ENCODE measurements around the gene TTC16.

The TTC16 gene

DNA sequence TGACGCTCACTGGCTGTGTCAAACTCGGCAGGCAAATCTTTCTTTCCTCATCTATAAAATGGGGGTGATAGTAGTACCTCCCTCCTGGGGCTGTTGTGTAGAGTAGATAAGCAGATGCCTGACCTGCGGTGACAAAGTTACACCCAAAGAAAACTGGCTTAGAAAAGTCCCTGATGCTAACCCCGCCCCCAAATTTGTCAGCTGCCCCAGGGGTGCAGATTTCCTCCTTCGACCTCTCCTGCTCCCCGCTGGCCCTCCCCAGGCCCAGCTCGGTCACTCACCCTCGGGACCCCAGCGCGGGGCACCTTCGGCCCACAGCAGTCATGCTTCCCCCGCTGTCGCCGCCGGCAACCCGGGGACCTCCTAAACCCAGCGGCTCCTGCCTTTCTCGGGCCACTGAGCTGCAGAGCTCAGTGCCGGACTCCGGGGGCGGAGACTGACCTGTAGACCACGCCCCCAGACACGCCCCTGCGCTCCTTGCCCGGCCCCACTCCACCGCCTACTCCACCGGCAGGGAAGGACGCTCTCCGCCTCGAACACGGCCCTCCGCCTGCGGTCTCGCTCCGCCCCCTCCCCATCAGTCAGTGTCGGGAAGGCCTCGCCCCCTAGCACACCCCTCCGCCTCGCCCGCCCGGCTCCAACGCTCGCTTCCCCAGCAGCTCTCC, 55.2 kb downstream of the TTC16 start:
- Histone ChIP-seq H3K27ac (ENCODE audit: low read length) (peak overlapping the region; percentile 68), H3K27me3 (ENCODE audit: low read depth, low read length) (no peaks in the 10 kb centered on the region), H3K36me3 (ENCODE audit: control insufficient read depth in 1 of 2, insufficient read depth in 2 of 2, low read length in 2 of 2) (no peaks in the 10 kb centered on the region), H3K4me3 (ENCODE audit: low read depth in 1 of 2, low read length in 2 of 2) (peak overlapping the region; percentile 60 to 71), H3K4me1 (ENCODE audit: control insufficient read depth in 1 of 2, insufficient read depth in 2 of 2, low read length in 2 of 2) (peaks cover 4 to 11% of the 10 kb centered on the region in 2 donors), H3K9me3 (ENCODE audit: control insufficient read depth in 1 of 2, low read length in 2 of 2) (no peaks in the 10 kb centered on the region)

DNA sequence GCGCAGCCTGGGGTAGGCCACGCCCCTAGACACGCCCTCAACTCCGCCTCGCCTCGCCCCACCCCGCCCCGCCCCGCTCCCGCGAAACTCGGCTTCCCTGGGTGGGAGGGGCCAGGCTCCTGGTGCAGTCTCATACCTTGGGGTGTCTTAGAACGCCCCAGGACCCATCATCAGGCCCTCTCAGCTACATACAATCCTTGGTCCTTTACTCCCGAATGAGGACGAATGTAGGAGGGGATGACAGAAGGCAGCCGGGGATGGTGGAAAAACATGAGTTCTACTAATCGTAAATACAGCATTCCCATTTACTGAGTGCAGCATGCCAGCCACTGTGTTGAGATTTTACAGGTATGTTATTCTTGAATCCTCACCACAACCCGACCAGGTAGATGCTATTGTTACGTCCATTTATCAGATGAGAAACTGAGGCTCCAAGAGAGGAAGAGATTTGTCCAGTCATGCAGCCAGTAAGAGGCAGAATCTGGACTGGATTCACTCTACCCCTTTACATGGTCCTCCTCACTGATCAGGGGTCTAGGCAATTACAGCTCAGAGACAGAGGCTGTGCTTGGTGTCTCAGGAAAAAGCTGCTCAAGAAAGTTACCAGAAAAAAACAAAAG, 55.8 kb downstream of the TTC16 start:
- H3K36me3 ChIP-seq (ENCODE audit: control insufficient read depth in 1 of 2, insufficient read depth in 2 of 2, low read length in 2 of 2) = no peaks in the 10 kb centered on the region
- no peak overlapping the region for H3K27ac ChIP-seq (ENCODE audit: low read length)
- H3K4me3 ChIP-seq (ENCODE audit: low read depth in 1 of 2, low read length in 2 of 2) = peak overlapping the region in 1 of 2 donors; percentile 21
- H3K4me1 ChIP-seq (ENCODE audit: control insufficient read depth in 1 of 2, insufficient read depth in 2 of 2, low read length in 2 of 2) = peaks cover 4 to 11% of the 10 kb centered on the region in 2 donors
- H3K27me3 ChIP-seq (ENCODE audit: low read depth, low read length) = no peaks in the 10 kb centered on the region
- H3K9me3 ChIP-seq (ENCODE audit: control insufficient read depth in 1 of 2, low read length in 2 of 2) = no peaks in the 10 kb centered on the region

- H3K4me3 ChIP-seq (ENCODE audit: low read depth in 1 of 2, low read length in 2 of 2) = no peak overlapping the region
- peaks cover 4 to 11% of the 10 kb centered on the region in 2 donors for H3K4me1 ChIP-seq (ENCODE audit: control insufficient read depth in 1 of 2, insufficient read depth in 2 of 2, low read length in 2 of 2)
- H3K27ac ChIP-seq (ENCODE audit: low read length) = no peak overlapping the region
Measured at GRCh38 chr9:127772603-127773002, 56.7 kb downstream of the TTC16 start.

GRCh38 chr9:127773272-127773671, 57.4 kb downstream of the TTC16 start:
- no peak overlapping the region for H3K27ac ChIP-seq (ENCODE audit: low read length)
- no peaks in the 10 kb centered on the region for H3K27me3 ChIP-seq (ENCODE audit: low read depth, low read length)
- peaks cover 4 to 11% of the 10 kb centered on the region in 2 donors for H3K4me1 ChIP-seq (ENCODE audit: control insufficient read depth in 1 of 2, insufficient read depth in 2 of 2, low read length in 2 of 2)
- H3K36me3 ChIP-seq (ENCODE audit: control insufficient read depth in 1 of 2, insufficient read depth in 2 of 2, low read length in 2 of 2) = no peaks in the 10 kb centered on the region
- no peak overlapping the region for H3K4me3 ChIP-seq (ENCODE audit: low read depth in 1 of 2, low read length in 2 of 2)
- H3K9me3 ChIP-seq (ENCODE audit: control insufficient read depth in 1 of 2, low read length in 2 of 2) = no peaks in the 10 kb centered on the region

More at GRCh38 chr9:127772603-127773002, 56.7 kb downstream of the TTC16 start:
- Histone ChIP-seq H3K27me3 (ENCODE audit: low read depth, low read length) (no peaks in the 10 kb centered on the region), H3K36me3 (ENCODE audit: control insufficient read depth in 1 of 2, insufficient read depth in 2 of 2, low read length in 2 of 2) (no peaks in the 10 kb centered on the region), H3K9me3 (ENCODE audit: control insufficient read depth in 1 of 2, low read length in 2 of 2) (no peaks in the 10 kb centered on the region)

- peaks cover 4 to 16% of the 10 kb centered on the region in 2 donors for H3K4me1 ChIP-seq (ENCODE audit: control insufficient read depth in 1 of 2, insufficient read depth in 2 of 2, low read length in 2 of 2)
- H3K27ac ChIP-seq (ENCODE audit: low read length) = no peak overlapping the region
- H3K4me3 ChIP-seq (ENCODE audit: low read depth in 1 of 2, low read length in 2 of 2) = no peak overlapping the region
Measured at GRCh38 chr9:127773981-127774380, 58.1 kb downstream of the TTC16 start.

DNA sequence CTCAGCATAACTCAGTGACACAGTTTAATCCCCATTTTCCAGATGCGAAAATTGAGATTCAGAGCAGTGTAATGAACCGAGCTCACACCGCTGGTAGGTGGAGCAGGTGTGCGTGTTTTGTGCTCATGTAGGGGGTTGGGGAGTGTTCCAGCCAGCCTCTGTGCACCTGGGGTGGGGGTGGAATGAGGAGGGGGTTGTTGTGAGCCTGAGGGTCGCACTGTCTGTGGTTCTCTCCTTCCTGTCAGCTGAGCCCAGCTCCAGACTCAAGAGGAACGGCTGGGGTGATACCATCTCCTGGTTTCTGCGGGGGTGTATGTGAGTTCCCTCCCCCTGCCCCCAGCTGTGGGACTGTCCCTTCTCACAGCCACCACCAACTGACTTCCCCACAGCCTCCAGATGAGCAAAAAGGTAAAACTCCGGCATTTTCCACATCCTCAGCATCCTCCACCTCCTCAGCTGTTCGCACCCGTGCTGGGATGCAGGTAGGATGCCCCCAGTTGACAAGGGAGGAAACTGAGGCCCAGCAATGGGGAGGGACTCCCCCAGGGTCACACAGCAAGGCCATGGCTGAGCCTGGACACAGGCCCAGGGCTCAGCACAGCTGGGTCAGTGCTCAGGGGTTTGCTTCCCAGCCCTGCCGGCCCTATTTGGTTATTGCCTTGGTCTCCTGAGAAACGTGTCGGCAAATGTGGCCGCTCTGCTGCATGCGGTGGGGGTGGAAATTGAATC, 60.5 kb downstream of the TTC16 start:
- Histone ChIP-seq H3K4me3 (ENCODE audit: low read depth in 1 of 2, low read length in 2 of 2) (peak overlapping the region; percentile 28 to 35), H3K27ac (ENCODE audit: low read length) (no peak overlapping the region), H3K27me3 (ENCODE audit: low read depth, low read length) (no peaks in the 10 kb centered on the region), H3K36me3 (ENCODE audit: control insufficient read depth in 1 of 2, insufficient read depth in 2 of 2, low read length in 2 of 2) (no peaks in the 10 kb centered on the region), H3K9me3 (ENCODE audit: control insufficient read depth in 1 of 2, low read length in 2 of 2) (no peaks in the 10 kb centered on the region), H3K4me1 (ENCODE audit: control insufficient read depth in 1 of 2, insufficient read depth in 2 of 2, low read length in 2 of 2) (peaks cover 0 to 14% of the 10 kb centered on the region in 2 donors)

More at GRCh38 chr9:127773981-127774380, 58.1 kb downstream of the TTC16 start:
- Histone ChIP-seq H3K9me3 (ENCODE audit: control insufficient read depth in 1 of 2, low read length in 2 of 2) (no peaks in the 10 kb centered on the region), H3K27me3 (ENCODE audit: low read depth, low read length) (no peaks in the 10 kb centered on the region), H3K36me3 (ENCODE audit: control insufficient read depth in 1 of 2, insufficient read depth in 2 of 2, low read length in 2 of 2) (no peaks in the 10 kb centered on the region)

GRCh38 chr9:127776924-127777289, 61.0 kb downstream of the TTC16 start:
- Histone ChIP-seq H3K9me3 (ENCODE audit: control insufficient read depth in 1 of 2, low read length in 2 of 2) (no peaks in the 10 kb centered on the region), H3K4me1 (ENCODE audit: control insufficient read depth in 1 of 2, insufficient read depth in 2 of 2, low read length in 2 of 2) (peaks cover 0 to 14% of the 10 kb centered on the region in 2 donors), H3K4me3 (ENCODE audit: low read depth in 1 of 2, low read length in 2 of 2) (peak overlapping the region; percentile 28 to 32), H3K27me3 (ENCODE audit: low read depth, low read length) (no peaks in the 10 kb centered on the region), H3K27ac (ENCODE audit: low read length) (no peak overlapping the region), H3K36me3 (ENCODE audit: control insufficient read depth in 1 of 2, insufficient read depth in 2 of 2, low read length in 2 of 2) (no peaks in the 10 kb centered on the region)

DNA sequence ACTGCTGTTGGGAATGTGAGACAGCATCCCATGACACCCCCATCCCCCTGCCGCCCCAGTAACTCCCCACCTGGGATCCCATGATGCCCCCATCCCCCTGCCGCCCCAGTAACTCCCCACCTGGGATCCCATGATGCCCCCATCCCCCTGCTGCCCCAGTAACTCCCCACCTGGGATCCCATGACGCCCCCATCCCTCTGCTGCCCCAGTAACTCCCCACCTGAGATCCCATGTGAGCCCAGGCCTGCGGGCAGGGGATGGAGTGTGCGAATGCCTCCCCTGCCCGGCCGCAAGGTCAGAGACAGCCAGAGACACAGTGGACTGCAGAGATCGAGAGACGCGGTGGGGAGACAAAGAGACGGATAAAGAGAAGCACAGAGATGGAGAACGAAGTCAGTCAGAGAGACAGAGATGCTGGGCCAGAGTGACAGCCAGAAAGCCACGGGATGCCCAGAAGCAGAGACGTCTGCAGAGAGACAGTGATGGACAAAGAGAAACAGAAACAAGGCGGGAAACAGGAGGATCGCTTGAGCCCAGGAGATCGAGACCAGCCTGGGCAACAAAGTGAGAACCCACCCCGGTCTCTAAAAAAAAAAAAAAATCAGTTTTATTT, 61.6 kb downstream of the TTC16 start:
- Histone ChIP-seq H3K4me3 (ENCODE audit: low read depth in 1 of 2, low read length in 2 of 2) (peak overlapping the region in 1 of 2 donors; percentile 32), H3K27me3 (ENCODE audit: low read depth, low read length) (no peaks in the 10 kb centered on the region), H3K27ac (ENCODE audit: low read length) (no peak overlapping the region), H3K4me1 (ENCODE audit: control insufficient read depth in 1 of 2, insufficient read depth in 2 of 2, low read length in 2 of 2) (peaks cover 0 to 14% of the 10 kb centered on the region in 2 donors), H3K9me3 (ENCODE audit: control insufficient read depth in 1 of 2, low read length in 2 of 2) (no peaks in the 10 kb centered on the region), H3K36me3 (ENCODE audit: control insufficient read depth in 1 of 2, insufficient read depth in 2 of 2, low read length in 2 of 2) (no peaks in the 10 kb centered on the region)

DNA sequence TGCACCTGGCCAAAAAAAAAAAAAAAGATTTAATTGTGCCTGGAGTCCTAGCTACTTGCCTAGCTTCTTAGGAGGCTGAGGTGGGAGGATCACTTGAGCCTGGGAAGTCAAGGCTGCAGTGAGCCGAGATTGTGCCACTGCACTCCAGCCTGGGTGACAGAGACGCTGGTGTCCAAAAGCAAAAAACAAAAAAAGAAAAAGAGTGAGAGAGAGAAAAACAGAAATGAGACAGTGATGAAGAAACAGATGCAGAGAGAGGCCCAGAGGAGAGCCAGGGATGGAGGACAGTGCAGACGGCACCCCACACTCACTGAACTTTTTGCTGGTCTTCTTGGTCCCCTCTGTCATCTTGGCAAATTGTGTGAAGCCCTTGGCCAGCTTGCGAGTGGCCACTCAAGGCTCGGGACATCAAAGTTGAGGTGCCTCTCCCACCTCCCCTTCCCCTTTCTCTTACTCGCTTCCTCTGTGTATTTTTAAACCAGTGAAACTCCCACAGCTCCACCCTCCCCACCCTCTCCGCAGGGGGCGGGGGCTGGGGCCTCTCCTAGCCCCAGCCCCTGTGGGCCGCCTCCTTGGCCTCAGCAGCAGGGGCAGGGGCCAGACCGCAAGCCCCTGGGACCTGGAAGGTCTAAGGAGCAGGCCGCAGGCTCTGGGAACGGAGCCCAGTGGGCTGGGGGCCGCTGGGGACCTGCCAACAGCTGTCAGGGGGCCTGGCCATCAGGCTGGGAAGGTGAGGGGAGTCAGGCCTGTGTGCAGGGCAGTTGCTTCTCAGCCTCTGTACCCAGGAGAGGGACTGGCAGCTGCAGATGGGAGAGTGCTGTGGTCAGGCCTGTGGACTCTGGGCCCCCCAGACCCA, 62.6 kb downstream of the TTC16 start, which contains the start of gene SH2D3C:
SH2D3C (minus strand) TSS at position 387 of the 856 bp plus-strand sequence; CDS start at position 348, 39 bp downstream.
- H3K36me3 ChIP-seq (ENCODE audit: control insufficient read depth in 1 of 2, insufficient read depth in 2 of 2, low read length in 2 of 2) = no peaks in the 10 kb centered on the region
- H3K4me1 ChIP-seq (ENCODE audit: control insufficient read depth in 1 of 2, insufficient read depth in 2 of 2, low read length in 2 of 2) = peaks cover 0 to 14% of the 10 kb centered on the region in 2 donors
- H3K27ac ChIP-seq (ENCODE audit: low read length) = peak within 1 kb of the TSS; percentile 43
- peak within 1 kb of the TSS in 1 of 2 donors; percentile 32 for H3K4me3 ChIP-seq (ENCODE audit: low read depth in 1 of 2, low read length in 2 of 2)
- no peaks in the 10 kb centered on the region for H3K9me3 ChIP-seq (ENCODE audit: control insufficient read depth in 1 of 2, low read length in 2 of 2)
- H3K27me3 ChIP-seq (ENCODE audit: low read depth, low read length) = no peaks in the 10 kb centered on the region

DNA sequence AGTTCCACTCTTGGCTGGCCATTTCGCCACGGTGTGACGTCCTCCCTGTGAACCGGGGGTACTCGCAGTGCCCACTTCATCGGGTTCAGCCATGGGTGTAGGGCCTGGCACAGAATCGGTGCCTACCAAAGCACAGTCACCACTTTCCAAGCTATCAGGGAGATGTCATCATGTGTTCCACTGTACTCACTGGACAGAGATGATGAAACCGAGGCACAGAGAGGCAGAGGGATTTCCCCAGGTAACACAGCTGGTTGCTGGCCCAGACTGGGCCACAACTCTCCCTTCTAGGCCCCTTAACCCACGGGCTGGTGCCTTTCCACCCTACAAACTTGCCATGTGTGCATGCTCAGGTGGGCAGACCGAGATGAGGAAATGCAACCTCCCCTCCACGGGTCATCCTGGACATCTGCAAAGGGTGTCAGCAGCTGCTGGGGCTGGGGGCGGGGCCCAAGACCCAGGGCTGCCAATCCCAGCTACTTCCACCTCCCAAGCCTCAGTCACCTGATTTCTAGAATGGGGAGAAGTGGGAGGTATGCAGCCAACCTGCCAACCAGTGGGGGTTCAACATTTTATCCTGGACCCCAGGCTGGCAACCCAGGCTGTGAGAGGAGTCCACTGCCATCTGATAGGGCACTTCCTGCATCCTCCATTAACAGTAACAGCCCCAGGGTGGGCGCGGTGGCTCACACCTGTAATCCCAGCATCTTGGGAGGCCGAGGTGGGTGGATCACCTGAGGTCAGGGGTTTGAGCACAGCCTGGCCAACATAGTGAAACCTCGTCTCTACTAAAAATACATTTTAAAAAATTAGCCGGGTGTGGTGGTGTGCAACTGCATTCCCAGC, 63.5 kb downstream of the TTC16 start:
- H3K4me3 ChIP-seq (ENCODE audit: low read depth in 1 of 2, low read length in 2 of 2) = peak overlapping the region in 1 of 2 donors; percentile 4
- H3K36me3 ChIP-seq (ENCODE audit: control insufficient read depth in 1 of 2, insufficient read depth in 2 of 2, low read length in 2 of 2) = no peaks in the 10 kb centered on the region
- H3K27me3 ChIP-seq (ENCODE audit: low read depth, low read length) = no peaks in the 10 kb centered on the region
- peak overlapping the region; percentile 43 for H3K27ac ChIP-seq (ENCODE audit: low read length)
- no peaks in the 10 kb centered on the region for H3K9me3 ChIP-seq (ENCODE audit: control insufficient read depth in 1 of 2, low read length in 2 of 2)
- peaks cover 0 to 16% of the 10 kb centered on the region in 2 donors for H3K4me1 ChIP-seq (ENCODE audit: control insufficient read depth in 1 of 2, insufficient read depth in 2 of 2, low read length in 2 of 2)

All from muscle layer of duodenum (tissue), 2 donors.